ENCODE data around the gene PLXNA4.

Gene PLXNA4

DNA sequence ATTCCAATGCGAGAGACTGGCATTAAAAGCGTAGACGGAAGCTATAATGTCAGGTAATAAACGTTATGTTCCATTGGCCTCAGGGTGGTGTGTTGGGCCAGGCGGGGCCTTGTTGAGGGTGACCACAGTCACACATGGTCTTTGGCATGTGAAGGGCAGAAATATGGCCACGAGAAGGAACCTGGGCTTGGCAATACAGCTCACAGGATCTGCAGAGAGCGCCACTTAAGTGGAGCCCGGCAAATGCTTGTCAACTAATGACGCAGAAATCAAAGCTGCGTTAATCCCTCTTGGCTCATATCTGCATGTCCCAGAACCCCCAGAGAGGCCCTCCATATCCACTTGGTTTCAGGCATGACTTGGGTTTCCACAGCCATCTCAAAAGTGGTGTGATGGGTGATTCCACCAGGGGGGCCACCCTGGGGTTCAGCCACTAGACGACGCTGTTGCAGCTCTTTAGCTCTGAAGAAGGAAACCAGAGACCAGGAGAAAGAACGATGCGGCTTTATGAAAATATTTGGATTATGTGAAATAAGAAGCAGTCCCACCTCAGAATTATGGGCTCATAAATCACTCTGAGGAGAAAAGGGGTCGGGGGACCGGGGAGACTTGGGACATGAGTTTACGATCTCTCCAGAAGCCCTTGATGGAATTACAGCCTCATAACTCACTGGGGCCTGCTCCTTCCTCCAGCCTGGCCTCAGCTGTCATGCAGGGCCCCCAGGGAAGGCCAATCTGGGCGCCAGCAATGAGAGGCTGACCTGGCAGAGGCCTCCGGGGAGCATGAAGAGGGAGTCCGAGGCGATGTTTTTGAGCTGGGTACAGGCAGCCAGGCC is 462.5 kb downstream of the PLXNA4 start:
- no CpG with 5 or more reads among the region's 21 CpGs for WGBS (ENCODE audit: extremely low coverage, insufficient coverage, insufficient read length)
- no peak overlapping the region for H3K4ac ChIP-seq (ENCODE audit: low read depth, low read length)
- no peak overlapping the region for H2BK5ac ChIP-seq (ENCODE audit: low read depth, low read length, poor library complexity)
- no peak overlapping the region for H4K12ac ChIP-seq (ENCODE audit: low read depth, low read length)
- H4K91ac ChIP-seq (ENCODE audit: low read depth, low read length) = no peak overlapping the region
- no peak overlapping the region for H4K8ac ChIP-seq (ENCODE audit: low read depth, low read length)
- H3K9ac ChIP-seq (ENCODE audit: low read length) = no peak overlapping the region
- H3K27ac ChIP-seq (ENCODE audit: low read depth, low read length) = no peak overlapping the region
- H3K23ac ChIP-seq (ENCODE audit: low read length) = no peak overlapping the region
- no peak overlapping the region for H3K4me2 ChIP-seq (ENCODE audit: low read length)
- H2AK5ac ChIP-seq (ENCODE audit: low read length) = no peak overlapping the region
- DNase-seq = no peak
- H3K27me3 ChIP-seq (ENCODE audit: insufficient read depth, low read length) = no peaks in the 10 kb centered on the region
- H3K36me3 ChIP-seq (ENCODE audit: control insufficient read depth in 1 of 2, insufficient read depth in 2 of 2, low read length in 2 of 2) = no peaks in the 10 kb centered on the region
- no peak overlapping the region for H3K14ac ChIP-seq (ENCODE audit: low read length)
- H3K9me3 ChIP-seq (ENCODE audit: insufficient read depth, low read depth, low read length) = no peaks in the 10 kb centered on the region
- no peaks in the 10 kb centered on the region for H3K79me1 ChIP-seq (ENCODE audit: low read length)
- no peak overlapping the region for H3K18ac ChIP-seq (ENCODE audit: low read length)
- peaks cover 0 to 9% of the 10 kb centered on the region in 2 experiments for H3K4me1 ChIP-seq (ENCODE audit: control insufficient read depth in 1 of 2, insufficient read depth in 2 of 2, low read length in 2 of 2)
- H3K4me3 ChIP-seq (ENCODE audit: low read depth, low read length) = no peak overlapping the region
- H3K79me2 ChIP-seq (ENCODE audit: control insufficient read depth, insufficient read depth, low read length, poor library complexity) = no peaks in the 10 kb centered on the region
- H2BK12ac ChIP-seq (ENCODE audit: low read length) = peak overlapping the region; percentile 16
- H2AFZ ChIP-seq (ENCODE audit: insufficient read depth, low read length, poor library complexity) = no peak overlapping the region
- no peak overlapping the region for H2BK120ac ChIP-seq (ENCODE audit: insufficient read depth, low read length, poor library complexity)

DNA sequence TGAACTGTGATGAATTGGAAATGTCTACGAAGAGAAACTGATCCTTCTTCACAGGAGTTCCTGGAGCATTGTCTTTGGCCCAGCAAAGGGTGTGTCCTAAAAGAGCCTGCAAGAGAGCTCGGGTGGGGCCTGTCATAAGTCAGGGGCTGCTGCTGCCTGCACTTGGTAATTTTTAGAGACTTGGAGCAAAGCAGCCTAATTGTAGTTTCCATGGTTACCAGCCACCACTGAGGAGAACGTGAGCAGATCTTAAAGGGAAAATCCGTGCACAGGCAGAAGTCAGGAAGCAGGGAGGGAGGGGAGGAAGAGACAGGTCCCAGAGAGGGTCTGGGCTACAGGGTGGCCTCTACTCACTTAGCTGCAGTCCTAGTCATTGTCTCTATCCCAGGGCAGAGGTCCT is 463.6 kb downstream of the PLXNA4 start:
- Histone ChIP-seq H3K4me2 (ENCODE audit: low read length) (no peak overlapping the region), H3K23ac (ENCODE audit: low read length) (no peak overlapping the region), H4K8ac (ENCODE audit: low read depth, low read length) (no peak overlapping the region), H3K9me3 (ENCODE audit: insufficient read depth, low read depth, low read length) (no peaks in the 10 kb centered on the region), H2BK12ac (ENCODE audit: low read length) (no peak overlapping the region), H3K79me1 (ENCODE audit: low read length) (no peaks in the 10 kb centered on the region), H2BK120ac (ENCODE audit: insufficient read depth, low read length, poor library complexity) (no peak overlapping the region), H3K27ac (ENCODE audit: low read depth, low read length) (no peak overlapping the region), H3K27me3 (ENCODE audit: insufficient read depth, low read length) (no peaks in the 10 kb centered on the region), H2BK5ac (ENCODE audit: low read depth, low read length, poor library complexity) (no peak overlapping the region), H4K91ac (ENCODE audit: low read depth, low read length) (no peak overlapping the region), H3K4me1 (ENCODE audit: control insufficient read depth in 1 of 2, insufficient read depth in 2 of 2, low read length in 2 of 2) (peaks cover 0 to 9% of the 10 kb centered on the region in 2 experiments), H3K4ac (ENCODE audit: low read depth, low read length) (no peak overlapping the region), H3K36me3 (ENCODE audit: control insufficient read depth in 1 of 2, insufficient read depth in 2 of 2, low read length in 2 of 2) (no peaks in the 10 kb centered on the region), H3K18ac (ENCODE audit: low read length) (no peak overlapping the region), H3K79me2 (ENCODE audit: control insufficient read depth, insufficient read depth, low read length, poor library complexity) (no peaks in the 10 kb centered on the region), H3K9ac (ENCODE audit: low read length) (no peak overlapping the region), H4K12ac (ENCODE audit: low read depth, low read length) (no peak overlapping the region), H3K4me3 (ENCODE audit: low read depth, low read length) (no peak overlapping the region), H2AK5ac (ENCODE audit: low read length) (no peak overlapping the region), H2AFZ (ENCODE audit: insufficient read depth, low read length, poor library complexity) (no peak overlapping the region), H3K14ac (ENCODE audit: low read length) (no peak overlapping the region)
- DNase-seq = no peak
- WGBS (ENCODE audit: extremely low coverage, insufficient coverage, insufficient read length) = no CpG with 5 or more reads among the region's 4 CpGs

DNA sequence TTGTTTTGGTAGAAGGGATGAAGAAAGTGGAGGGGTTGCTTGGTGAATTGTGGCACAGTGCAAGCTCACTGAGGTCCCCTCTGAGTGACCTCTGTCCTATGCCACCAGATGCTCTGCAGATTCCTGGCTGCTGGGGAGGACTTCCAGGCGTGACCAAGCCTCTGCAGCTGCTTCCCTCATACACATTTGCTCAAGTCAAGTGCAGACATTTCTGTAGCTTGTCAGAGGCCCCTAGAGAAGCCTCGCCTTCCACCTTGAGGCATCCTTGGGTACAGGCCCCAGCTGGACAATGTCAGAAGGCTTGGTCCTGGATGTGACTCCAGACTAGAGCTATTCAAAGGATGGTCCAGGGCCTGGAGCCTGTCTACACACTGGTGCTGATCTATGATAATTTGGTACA is 464.2 kb downstream of the PLXNA4 start:
- no peak overlapping the region for H4K91ac ChIP-seq (ENCODE audit: low read depth, low read length)
- no peak overlapping the region for H2BK5ac ChIP-seq (ENCODE audit: low read depth, low read length, poor library complexity)
- H3K4me3 ChIP-seq (ENCODE audit: low read depth, low read length) = no peak overlapping the region
- H3K27ac ChIP-seq (ENCODE audit: low read depth, low read length) = no peak overlapping the region
- WGBS (ENCODE audit: extremely low coverage, insufficient coverage, insufficient read length) = no CpG with 5 or more reads among the region's 2 CpGs
- H3K79me2 ChIP-seq (ENCODE audit: control insufficient read depth, insufficient read depth, low read length, poor library complexity) = no peaks in the 10 kb centered on the region
- no peak overlapping the region for H3K4me2 ChIP-seq (ENCODE audit: low read length)
- H2BK120ac ChIP-seq (ENCODE audit: insufficient read depth, low read length, poor library complexity) = no peak overlapping the region
- no peak overlapping the region for H4K12ac ChIP-seq (ENCODE audit: low read depth, low read length)
- H3K36me3 ChIP-seq (ENCODE audit: control insufficient read depth in 1 of 2, insufficient read depth in 2 of 2, low read length in 2 of 2) = no peaks in the 10 kb centered on the region
- no peaks in the 10 kb centered on the region for H3K27me3 ChIP-seq (ENCODE audit: insufficient read depth, low read length)
- H3K9ac ChIP-seq (ENCODE audit: low read length) = no peak overlapping the region
- H3K4ac ChIP-seq (ENCODE audit: low read depth, low read length) = no peak overlapping the region
- no peak overlapping the region for H3K18ac ChIP-seq (ENCODE audit: low read length)
- no peak overlapping the region for H2AK5ac ChIP-seq (ENCODE audit: low read length)
- DNase-seq = no peak
- H3K79me1 ChIP-seq (ENCODE audit: low read length) = no peaks in the 10 kb centered on the region
- H3K9me3 ChIP-seq (ENCODE audit: insufficient read depth, low read depth, low read length) = no peaks in the 10 kb centered on the region
- peaks cover 0 to 9% of the 10 kb centered on the region in 2 experiments for H3K4me1 ChIP-seq (ENCODE audit: control insufficient read depth in 1 of 2, insufficient read depth in 2 of 2, low read length in 2 of 2)
- no peak overlapping the region for H4K8ac ChIP-seq (ENCODE audit: low read depth, low read length)
- no peak overlapping the region for H2AFZ ChIP-seq (ENCODE audit: insufficient read depth, low read length, poor library complexity)
- no peak overlapping the region for H2BK12ac ChIP-seq (ENCODE audit: low read length)
- H3K14ac ChIP-seq (ENCODE audit: low read length) = no peak overlapping the region
- H3K23ac ChIP-seq (ENCODE audit: low read length) = no peak overlapping the region

DNA sequence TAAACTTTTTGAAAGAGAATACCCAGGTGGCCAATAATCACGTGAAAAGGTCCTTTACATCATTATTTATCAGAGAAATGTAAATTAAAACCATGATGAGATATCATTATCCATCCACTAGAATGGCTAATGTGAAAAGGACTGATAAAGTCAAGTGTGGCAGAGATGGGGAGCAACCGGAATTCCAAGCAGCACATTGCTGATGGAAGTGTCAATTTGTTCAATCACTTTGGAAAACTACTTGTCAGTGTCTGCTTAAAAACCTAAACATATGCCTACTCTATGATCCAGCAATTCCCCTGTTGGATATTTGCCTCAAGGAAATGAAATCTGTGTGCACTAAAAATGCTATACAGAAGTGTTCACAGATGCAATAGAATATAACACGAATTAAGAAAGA is 465.6 kb downstream of the PLXNA4 start:
- H3K4me1 ChIP-seq (ENCODE audit: control insufficient read depth in 1 of 2, insufficient read depth in 2 of 2, low read length in 2 of 2) = peaks cover 0 to 9% of the 10 kb centered on the region in 2 experiments
- H3K27me3 ChIP-seq (ENCODE audit: insufficient read depth, low read length) = no peaks in the 10 kb centered on the region
- H2AFZ ChIP-seq (ENCODE audit: insufficient read depth, low read length, poor library complexity) = no peak overlapping the region
- H2AK5ac ChIP-seq (ENCODE audit: low read length) = no peak overlapping the region
- no peak overlapping the region for H3K4me3 ChIP-seq (ENCODE audit: low read depth, low read length)
- no peak overlapping the region for H2BK12ac ChIP-seq (ENCODE audit: low read length)
- H4K12ac ChIP-seq (ENCODE audit: low read depth, low read length) = no peak overlapping the region
- H3K79me2 ChIP-seq (ENCODE audit: control insufficient read depth, insufficient read depth, low read length, poor library complexity) = no peaks in the 10 kb centered on the region
- DNase-seq = no peak
- no peak overlapping the region for H3K23ac ChIP-seq (ENCODE audit: low read length)
- H4K91ac ChIP-seq (ENCODE audit: low read depth, low read length) = no peak overlapping the region
- no peak overlapping the region for H2BK5ac ChIP-seq (ENCODE audit: low read depth, low read length, poor library complexity)
- H3K9me3 ChIP-seq (ENCODE audit: insufficient read depth, low read depth, low read length) = no peaks in the 10 kb centered on the region
- H3K79me1 ChIP-seq (ENCODE audit: low read length) = no peaks in the 10 kb centered on the region
- H3K4ac ChIP-seq (ENCODE audit: low read depth, low read length) = no peak overlapping the region
- H2BK120ac ChIP-seq (ENCODE audit: insufficient read depth, low read length, poor library complexity) = no peak overlapping the region
- H3K14ac ChIP-seq (ENCODE audit: low read length) = no peak overlapping the region
- H4K8ac ChIP-seq (ENCODE audit: low read depth, low read length) = no peak overlapping the region
- H3K36me3 ChIP-seq (ENCODE audit: control insufficient read depth in 1 of 2, insufficient read depth in 2 of 2, low read length in 2 of 2) = no peaks in the 10 kb centered on the region
- no peak overlapping the region for H3K27ac ChIP-seq (ENCODE audit: low read depth, low read length)
- no peak overlapping the region for H3K18ac ChIP-seq (ENCODE audit: low read length)
- no peak overlapping the region for H3K9ac ChIP-seq (ENCODE audit: low read length)
- no CpG with 5 or more reads among the region's 3 CpGs for WGBS (ENCODE audit: extremely low coverage, insufficient coverage, insufficient read length)
- no peak overlapping the region for H3K4me2 ChIP-seq (ENCODE audit: low read length)

Data from trophoblast cell (in vitro differentiated cells and primary cell).